GM03348 (cell line): ENCODE data around the gene ANAPC16.
"Not testable (repeated sequence)": the region's sequence is repeated elsewhere in the genome, so short reads cannot be mapped to it uniquely, and the experiment has no call there.

Experiments
- DNase-seq: peaks from one replicate; pipeline ENCODE4 v3.0.0; 2012; ENCODE audit warnings: low spot score

The ANAPC16 gene

GRCh38 chr10:72263613-72264241 lies 47.9 kb downstream of the ANAPC16 start:
- no peak for DNase-seq

GRCh38 chr10:72264536-72264935 lies 48.7 kb downstream of the ANAPC16 start:
- no peak for DNase-seq

DNA sequence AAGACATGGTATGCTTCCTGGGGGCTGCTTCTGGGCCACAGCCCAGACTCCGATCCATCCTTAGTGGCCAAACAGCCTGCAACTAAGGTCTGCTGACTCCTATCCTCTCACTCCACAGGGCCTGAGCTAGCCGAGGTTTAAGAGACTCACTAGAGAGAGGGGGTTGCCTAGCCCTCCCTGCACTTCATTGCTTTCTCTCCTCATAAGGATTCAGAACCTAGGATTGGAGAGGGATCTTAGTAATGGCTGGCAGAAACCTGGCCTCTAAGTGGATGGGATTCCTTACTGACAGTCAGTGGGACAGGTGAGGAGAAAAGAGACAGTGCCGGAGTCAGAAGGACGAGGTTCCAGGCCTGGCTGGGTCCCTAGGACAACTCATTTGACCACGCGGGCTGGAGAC lies 49.7 kb downstream of the ANAPC16 start:
- DNase-seq = no peak

- DNase-seq = no peak
Observed at GRCh38 chr10:72265990-72266865, 50.4 kb downstream of the ANAPC16 start.

DNA sequence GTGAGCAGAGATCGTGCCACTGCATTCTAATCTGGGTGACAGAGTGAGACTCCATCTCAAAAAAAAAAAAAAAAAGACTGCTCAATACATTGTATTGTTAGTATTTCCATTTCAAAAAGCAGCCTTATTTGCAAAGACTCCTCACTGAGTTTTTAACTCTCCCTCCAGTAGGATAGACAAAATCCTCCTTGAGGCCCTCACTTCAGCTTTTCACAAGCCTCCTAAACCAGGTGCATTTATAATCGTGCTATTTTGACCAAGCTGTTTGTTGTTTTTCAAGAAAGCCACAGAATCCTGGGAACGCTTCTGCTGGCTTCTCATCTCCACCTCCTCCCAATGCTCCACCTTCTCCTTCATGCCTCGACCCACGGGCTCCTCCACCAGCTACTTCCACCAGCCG lies 51.6 kb downstream of the ANAPC16 start:
- no peak for DNase-seq

GRCh38 chr10:72267819-72268399 lies 52.1 kb downstream of the ANAPC16 start:
- no peak for DNase-seq

GRCh38 chr10:72268475-72269200 lies 52.8 kb downstream of the ANAPC16 start:
- DNase-seq = not testable (repeated sequence)

- no peak for DNase-seq
Observed at GRCh38 chr10:72270607-72271281, 54.9 kb downstream of the ANAPC16 start.

DNA sequence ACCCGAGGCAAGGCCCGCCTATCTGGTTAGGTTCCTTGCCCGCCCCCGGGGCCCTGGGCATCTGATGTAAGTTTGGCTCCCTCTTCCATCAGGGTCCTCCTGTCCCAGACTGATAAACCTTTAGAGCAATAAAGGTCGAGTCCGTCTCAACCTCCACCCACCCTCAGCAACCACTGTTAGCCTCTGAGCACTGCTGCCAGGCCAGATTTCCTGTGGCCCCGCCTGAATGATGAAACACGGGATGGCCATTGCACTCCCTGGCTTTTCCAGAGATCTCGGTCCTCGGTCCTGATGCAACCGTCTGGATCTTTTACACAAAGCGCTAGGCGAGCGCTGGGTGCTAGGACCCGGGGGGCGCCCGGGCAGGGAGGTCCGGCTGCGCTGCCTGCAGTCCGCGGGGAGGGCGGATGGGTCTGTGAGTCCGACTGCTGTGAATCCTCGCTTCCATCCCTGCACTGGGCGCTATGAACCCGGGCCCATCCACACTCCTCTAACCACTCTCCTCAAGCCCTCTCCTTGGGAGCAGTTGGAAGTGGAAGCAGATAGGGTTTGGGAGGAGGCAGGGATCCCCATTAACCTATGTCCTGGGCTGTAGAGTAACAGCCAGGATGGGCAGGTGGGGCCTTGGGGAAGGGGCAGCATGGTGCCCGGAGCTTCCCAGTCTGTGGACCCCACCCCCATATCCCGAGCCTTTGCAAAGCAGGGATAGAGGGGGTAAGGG lies 57.0 kb downstream of the ANAPC16 start:
- DNase-seq = peak; percentile 96

DNA sequence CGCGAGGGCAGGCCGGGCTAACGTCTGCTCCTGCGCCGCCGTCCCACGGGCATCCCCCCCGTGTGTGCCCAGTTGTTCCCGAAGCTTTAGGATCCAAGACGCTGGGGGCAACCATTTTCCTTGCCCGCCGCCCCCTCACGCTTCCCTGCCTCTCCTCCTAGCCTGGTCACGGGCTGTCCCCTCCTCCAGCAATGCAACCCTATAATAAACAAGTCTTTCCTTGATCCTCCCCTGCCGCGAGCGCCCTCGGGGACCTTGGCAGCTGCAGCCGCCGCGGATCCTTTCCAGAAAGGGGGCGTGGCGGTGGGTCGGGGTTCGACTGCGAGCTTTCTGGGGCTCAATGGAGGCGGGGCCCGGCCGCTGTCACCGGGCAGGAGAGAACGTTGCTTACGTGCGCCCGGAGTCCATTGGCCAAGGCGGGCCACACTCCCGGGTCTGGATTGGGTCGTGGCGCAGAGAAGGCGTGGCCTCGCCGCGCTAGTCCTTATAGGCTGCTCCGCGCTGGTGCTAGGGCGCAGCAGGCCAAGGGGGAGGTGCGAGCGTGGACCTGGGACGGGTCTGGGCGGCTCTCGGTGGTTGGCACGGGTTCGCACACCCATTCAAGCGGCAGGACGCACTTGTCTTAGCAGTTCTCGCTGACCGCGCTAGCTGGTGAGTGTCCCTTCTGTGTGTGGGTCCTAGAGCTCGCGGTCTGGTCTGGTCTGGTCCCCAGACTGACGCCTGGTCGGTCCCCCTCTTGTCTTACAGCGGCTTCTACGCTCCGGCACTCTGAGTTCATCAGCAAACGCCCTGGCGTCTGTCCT lies 57.8 kb downstream of the ANAPC16 start, which contains the start of gene DDIT4:
Gene DDIT4 (plus strand): TSS at position 515 of the 803 bp plus-strand sequence. CDS start 293 bp downstream, outside the sequence.
- peak; percentile 100 for DNase-seq

GRCh38 chr10:72274213-72274729 lies 58.5 kb downstream of the ANAPC16 start:
- DNase-seq = peak; percentile 50

DNA sequence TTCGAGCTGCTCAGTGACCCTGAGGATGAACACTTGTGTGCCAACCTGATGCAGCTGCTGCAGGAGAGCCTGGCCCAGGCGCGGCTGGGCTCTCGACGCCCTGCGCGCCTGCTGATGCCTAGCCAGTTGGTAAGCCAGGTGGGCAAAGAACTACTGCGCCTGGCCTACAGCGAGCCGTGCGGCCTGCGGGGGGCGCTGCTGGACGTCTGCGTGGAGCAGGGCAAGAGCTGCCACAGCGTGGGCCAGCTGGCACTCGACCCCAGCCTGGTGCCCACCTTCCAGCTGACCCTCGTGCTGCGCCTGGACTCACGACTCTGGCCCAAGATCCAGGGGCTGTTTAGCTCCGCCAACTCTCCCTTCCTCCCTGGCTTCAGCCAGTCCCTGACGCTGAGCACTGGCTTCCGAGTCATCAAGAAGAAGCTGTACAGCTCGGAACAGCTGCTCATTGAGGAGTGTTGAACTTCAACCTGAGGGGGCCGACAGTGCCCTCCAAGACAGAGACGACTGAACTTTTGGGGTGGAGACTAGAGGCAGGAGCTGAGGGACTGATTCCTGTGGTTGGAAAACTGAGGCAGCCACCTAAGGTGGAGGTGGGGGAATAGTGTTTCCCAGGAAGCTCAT lies 59.0 kb downstream of the ANAPC16 start:
- peak; percentile 66 for DNase-seq

GRCh38 chr10:72275351-72276012 lies 59.7 kb downstream of the ANAPC16 start:
- no peak for DNase-seq

GRCh38 chr10:72276013-72276387 lies 60.2 kb downstream of the ANAPC16 start:
- DNase-seq = no peak

DNA sequence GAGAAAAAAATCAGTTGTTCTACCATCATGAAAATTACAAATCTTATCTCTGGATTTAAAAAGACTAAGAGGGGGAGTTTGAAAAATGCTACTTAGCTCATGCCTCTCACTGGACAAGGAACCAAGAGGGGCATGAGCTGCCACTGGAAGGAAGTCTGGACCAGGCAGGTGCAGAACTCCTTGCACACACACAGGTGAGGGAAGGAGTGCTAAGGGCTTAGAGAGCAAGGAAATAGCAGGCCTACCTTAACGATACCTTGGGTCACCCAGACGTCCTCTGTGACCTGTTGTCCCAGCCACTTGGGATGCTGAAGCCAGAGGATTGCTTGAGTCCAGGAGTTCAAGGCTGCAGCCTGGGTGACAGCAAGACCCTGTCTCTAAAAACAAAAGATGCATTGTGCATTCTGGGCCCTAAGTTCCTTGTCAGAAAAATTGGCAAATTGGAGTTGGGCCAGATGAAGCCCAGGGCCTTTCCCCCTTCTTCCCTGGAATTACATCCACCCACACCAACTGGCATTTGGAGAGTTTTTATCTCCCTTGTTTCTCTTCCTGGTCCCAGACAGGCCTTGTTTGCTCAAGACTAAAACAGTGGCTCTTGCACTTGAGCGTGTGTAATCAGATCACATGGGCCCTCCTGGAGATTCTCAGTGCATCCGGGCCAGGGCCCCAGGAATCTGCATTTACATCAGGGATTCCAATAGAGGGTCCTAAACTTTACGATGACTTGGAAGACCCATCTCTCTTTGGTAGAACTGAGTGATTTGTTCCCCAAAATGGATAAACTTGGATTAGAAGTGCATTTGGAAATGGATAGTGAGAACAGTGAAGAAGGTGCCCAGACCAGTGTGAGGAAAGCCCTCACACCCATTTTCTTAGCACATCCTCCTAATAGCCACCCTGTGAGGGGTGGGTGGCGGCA lies 60.9 kb downstream of the ANAPC16 start:
- DNase-seq = peak; percentile 57

DNA sequence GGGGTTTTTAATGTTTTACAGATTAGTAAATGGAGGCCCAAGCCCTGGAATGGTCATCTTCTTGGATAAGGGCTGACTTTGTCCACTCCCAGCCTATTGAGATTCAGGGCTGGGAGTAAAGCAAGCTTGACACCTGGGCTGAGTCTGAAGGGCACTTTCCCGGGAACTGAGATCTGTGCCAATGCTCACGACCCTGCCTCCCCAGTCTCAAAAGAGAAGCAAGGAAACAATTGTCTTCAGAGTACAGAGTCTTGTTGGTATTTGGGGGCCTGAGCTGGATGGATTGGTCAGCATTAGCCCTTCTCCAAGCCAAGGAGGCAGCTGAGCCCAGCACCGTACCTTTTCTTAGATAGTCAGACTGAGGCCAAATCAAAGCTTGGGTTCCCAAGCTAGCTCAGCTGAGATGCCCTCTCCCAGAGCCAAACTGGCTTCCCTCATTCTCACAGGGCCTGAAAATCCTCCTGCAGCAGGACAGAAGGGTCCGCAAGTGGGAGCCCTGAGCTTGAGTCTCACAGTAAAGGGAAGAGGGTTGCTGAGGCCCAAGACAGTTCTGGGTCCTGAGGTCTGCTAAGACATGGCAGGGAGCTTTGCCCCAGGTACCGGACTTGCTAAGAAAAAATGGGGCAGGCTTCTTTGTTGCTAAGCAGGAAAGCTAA lies 61.7 kb downstream of the ANAPC16 start:
- no peak for DNase-seq

- DNase-seq = no peak
Observed at GRCh38 chr10:72277996-72278667, 62.3 kb downstream of the ANAPC16 start.
